DMS153 (cell line): Measurements from ENCODE around the gene SPINT1.
A peak's percentile ranks its signal among the peaks of the same experiment; 100 is the strongest.

Source experiments
- DNase-seq: peaks from one replicate; lab custom pipeline; 2025; lab: John Stamatoyannopoulos, UW

The SPINT1 gene

DNA sequence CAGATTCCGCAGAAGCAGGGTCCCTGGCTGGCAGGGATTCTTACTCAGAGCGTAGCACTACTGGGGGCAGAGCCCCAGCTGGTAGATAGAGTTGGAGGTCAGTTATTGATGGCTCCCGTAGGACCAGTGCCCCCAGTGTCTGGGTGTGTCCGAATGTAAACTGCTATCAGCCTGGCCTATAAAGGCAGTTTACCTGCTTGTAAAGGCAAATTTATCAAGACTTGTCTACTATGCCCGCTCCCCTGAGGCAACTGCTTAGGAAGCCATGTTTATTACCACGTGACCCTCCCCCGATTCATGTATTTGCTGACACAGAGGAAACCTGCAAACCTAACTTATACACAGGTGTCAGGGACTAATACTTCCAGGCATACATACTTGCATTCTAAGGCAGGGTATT, 14.7 kb upstream of the SPINT1 start:
- no peak for DNase-seq

DNA sequence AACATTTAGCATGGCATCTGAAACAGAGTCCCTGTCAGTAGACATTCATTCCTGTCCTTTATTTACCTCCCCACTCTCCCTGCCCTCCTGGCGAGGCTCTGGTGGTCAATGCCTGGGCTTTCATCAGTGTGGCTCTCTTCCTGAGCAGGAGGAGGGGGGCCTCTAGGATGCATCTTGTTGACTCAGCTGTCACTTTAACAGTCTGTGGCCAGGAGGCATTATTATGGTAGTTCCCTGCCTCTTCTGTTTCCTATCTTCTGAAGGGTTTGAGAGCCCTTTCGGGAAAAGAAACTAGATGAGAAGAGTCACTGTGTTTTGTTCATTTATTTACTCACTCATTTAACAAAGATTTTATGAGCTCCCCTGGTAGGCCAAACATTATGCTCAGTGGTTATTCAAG, 13.0 kb upstream of the SPINT1 start:
- DNase-seq, result peak; percentile 94

DNA sequence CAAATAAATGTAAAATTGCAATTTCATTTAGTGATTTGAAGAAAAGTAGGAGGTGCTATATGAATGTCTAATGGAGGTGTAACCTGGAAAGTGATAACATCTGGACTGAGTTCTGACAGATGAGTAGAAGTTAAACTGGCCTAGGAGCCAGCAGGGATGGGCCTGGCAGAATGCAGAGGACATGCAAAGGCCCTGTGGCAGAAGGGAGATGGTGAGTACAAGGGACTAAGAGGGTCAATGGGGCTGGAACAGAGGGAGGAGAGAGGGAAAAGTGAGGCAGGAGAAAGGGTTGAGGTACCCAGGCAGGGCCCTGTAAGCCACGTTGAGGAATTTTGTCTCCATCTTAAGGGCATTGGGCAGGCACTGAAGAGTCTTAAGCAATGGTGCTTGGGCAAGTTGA, 12.0 kb upstream of the SPINT1 start:
- DNase-seq, result no peak

DNA sequence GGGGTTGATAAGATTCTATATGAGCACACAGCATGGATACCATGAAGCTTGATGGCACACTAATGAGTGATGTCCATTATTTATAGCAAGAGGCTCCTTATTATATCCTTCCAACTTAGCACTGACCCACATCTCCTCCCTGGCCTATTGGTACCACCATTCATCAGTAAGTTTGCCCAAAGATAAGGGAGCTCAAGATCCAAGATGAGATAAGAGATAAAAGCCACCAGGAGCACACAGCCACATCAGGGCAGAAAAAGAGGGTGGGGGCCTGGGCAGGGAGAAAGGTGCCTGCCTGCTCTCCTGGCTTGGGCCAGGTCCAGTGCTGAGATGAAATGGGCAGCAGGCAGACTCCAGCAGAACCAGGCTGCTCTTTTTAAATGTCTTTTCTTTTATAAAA, 10.9 kb upstream of the SPINT1 start:
- DNase-seq, result no peak

DNA sequence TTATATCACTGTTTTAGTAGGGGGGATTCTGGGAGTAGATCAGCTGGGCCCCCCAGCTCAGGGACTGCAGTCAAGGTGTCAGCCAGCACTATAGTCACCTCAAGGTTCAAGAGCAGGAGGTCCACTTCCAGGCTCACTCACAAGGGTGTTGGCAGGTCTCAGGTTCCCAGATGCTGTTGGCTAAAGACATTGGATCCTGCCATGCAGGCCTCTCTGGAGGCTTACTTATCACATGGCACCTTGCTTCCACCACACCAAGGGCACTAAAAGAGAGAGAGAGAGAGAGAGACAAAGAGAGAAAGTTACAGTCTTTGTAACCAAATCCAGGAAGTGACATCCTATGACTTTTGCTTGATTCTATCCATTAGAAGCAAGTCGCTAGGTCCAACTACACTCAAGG, 7.8 kb upstream of the SPINT1 start:
- DNase-seq, result no peak

DNA sequence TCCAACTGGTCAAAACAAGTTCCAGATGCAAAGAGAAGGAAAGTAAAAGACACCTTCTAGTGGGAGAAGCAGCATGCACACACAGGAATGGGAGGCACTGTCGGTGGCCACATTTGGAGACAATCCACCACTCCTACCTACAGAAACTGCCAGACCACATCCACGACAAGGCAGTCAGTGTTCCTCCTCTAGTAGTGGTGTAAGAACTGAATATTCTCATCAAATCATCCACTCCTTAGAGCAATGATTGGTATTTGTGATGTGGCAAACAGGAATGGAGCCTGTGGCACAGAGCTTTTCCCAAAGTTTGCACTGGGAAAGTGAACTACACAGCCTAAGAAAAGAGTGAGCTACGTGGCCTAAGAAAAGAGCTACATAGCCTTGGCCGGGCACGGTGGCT, 5.1 kb upstream of the SPINT1 start:
- no peak for DNase-seq

DNA sequence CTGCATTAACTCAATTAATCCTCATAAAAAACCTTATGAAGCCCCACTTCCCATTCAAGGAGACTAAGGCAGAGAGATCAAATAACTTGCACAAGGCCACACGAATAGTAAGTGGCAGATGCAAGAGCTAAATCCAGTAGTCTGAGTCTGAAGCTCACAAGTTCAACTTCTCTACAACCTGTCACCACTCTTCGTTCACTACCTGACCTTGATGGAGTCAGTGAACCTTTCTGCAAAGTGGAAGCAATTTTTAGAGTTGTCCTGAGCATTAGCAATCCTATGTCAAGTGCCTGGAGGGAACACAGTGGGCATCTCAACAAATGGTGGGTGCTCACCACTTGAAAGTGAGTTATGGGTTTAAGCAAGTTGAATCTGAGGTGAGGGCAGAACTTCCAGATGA, 2.1 kb upstream of the SPINT1 start:
- no peak for DNase-seq

DNA sequence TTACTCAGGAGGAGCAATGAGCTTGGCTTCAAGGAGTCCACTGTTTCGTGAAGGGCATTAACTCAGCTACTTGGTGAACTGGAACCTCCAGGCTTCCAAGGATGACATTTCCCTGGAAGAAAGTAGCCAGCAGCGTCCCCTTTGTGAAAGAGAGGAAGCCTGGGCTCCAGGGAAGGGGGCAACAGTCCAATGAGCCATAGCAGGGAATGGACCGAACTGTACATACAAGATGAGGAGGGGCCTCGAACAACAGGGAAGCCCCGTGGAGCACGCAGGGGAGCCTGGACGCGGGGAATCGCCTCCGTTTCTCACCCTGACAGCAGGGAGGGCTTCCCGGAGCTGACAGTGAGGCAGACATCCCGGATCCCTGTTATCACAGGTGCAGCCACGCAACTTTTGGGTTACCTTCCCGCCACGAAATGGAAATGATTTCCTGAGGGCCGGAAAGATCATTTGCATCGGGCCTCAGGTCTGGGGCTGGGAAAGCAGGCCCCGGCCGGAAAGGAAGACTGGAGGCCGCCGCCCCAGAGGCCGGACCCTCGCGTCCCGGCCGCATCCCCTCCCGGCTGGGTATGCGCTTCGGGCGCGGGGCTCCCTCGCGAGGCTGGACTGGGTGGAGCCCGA, 475 bp upstream of the SPINT1 start:
- no peak for DNase-seq

DNA sequence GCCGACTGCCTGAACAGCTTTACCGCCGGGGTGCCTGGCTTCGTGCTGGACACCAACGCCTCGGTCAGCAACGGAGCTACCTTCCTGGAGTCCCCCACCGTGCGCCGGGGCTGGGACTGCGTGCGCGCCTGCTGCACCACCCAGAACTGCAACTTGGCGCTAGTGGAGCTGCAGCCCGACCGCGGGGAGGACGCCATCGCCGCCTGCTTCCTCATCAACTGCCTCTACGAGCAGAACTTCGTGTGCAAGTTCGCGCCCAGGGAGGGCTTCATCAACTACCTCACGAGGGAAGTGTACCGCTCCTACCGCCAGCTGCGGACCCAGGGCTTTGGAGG, 815 bp downstream of the SPINT1 start:
- DNase-seq, result no peak

DNA sequence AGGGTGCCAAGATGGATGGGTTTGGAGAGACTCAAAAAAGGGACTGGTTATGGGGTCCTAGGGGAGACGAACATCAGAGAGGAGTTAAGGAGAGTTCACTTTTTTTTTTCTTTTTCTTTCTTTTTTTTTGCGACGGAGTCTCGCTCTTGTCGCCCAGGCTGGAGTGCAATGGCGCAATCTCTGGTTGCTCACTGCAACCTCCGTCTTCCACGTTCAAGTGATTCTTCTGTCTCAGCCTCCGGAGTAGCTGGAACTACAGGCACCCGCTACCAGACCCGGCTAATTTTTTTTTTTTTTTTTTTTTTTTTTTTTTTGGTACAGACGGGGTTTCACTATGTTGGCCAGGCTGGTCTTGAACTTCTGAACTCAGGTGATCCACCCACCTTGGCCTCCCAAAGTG, 1.2 kb downstream of the SPINT1 start:
- no peak for DNase-seq

DNA sequence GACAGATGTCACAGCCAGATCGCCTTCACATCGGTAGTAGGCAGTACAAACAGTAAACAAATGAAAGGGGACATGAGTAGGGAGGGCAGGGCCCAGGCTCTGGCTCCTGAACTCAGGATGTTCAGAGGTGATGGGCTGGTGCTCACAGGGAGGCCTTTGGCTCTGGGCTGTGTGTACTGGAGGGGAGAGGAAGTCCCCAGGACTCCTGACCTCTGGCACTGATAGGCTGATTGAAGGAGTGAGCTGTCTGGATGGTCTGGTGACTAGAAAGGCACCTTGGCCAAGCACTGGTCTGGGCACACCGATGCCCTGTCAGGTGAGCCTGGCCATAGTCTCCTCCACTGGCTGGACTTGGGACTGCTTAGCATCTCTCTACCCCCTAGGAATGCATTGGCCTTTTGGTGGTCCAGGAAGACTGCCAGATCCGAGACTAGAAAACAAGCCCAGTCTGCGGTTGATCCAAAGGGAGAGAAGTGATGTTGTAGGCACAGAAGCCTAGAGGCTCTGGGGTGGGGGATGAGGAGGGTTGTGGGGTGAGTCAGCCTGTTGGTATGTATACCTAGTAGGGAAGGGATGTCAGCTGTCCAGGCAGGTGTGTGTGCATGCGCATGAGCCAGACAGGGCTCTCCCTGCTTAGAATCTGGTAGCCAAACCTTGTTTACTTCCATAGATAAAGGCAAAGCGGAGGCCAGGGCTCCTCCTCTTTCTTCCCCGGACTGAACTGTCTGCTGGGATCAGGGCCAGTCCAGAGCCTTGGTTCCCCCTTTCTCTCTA, 1.9 kb downstream of the SPINT1 start:
- peak; percentile 31 for DNase-seq

DNA sequence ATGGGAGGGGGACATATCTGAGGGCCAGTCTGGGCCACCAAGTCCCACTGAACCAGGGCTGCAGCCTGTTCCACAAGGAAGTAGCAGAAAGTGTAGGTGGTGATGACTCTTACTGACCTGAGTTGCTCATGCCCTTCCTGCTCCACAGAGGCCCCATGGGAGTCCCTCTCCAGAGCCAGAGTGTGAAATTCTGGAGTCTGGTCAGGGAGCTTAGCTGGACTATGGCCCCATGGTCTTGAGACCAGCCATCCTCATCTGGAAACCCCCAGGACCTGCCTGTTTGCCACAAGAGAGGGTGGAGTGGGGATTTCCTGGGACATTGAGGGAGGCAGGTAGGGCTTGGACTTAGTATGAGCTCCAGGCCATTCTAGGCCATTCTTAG, 3.0 kb downstream of the SPINT1 start:
- DNase-seq, result no peak

DNA sequence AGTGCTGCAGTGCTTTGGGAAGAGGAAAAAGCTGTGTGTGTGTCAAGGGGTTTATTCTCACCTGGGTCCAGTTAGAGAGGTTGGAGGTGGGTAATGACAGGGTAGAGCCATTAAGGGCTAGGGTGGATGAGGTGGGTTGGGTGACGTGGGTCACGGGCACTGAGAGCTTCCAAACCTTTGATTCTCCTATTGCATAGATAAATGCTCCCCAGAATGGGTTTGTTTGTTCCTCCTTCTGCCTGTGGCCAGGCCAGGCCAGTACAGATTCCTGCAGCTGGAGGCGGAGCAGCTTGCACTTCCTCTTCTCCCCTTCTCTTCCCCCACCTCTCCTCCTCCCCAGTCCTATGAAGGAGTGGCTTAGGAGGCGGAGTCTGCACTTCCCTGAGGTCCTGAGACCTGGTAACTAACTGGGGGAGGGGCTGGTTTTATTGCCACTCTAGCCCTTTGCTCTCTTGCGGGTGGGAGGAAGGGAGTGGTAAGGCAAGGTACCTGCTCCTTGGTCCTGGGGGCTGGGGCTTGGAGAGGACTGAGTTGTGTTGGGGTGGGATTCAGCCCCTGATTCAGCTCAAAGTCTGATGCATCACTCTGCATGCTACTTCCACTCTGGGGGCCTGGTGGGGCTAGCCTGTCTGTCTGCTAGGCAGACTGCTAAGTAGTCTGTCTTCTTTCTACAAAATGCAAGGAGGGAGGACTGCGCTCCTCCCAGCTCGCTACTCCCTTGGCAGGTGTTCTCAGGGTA, 3.5 kb downstream of the SPINT1 start:
- DNase-seq, result peak; percentile 69

DNA sequence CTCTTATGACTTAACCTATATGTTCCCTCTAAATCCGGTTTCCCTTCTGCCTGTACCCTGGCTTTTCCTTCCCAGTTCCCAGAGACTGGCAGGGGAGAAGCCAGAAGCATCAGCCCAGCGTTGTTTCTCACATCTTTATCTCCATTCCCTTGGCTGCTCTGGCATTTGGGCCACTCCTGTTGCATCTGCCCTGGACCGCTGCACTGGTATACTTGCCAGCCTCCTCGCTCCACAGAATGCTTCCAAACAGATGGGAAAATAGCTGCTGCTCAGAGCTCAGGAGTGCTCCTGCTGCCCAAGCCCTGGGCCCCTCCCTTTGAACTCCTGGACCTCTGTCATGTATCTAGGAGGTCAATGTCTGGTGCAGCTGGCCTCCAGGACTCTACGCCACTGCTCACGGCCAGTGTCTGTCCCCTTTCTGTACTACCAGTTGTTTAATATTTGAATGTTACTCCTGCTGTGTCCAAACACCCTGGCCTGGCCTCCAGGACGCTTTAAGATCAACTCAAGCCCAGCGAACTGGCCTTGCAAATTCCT, 6.8 kb downstream of the SPINT1 start:
- DNase-seq, result no peak

DNA sequence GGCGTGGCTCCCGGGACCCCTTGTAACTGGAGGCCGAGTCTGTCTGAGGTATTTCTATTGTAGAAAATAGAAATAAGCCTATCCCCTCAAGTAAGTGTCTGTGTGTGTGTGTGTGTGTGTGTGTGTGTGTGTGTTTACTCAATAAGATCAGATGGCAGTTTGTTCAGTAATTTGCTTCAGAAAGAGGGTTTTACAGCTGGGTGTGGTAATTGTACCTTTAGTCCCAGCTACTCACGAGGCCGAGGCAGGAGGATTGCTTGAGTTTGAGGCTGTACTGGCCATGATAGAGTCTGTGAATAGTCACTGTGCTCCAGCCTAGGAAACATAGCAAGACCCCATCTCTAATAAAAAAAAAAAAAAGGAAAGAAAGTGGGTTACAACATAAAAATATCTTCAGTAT, 8.7 kb downstream of the SPINT1 start:
- no peak for DNase-seq

DNA sequence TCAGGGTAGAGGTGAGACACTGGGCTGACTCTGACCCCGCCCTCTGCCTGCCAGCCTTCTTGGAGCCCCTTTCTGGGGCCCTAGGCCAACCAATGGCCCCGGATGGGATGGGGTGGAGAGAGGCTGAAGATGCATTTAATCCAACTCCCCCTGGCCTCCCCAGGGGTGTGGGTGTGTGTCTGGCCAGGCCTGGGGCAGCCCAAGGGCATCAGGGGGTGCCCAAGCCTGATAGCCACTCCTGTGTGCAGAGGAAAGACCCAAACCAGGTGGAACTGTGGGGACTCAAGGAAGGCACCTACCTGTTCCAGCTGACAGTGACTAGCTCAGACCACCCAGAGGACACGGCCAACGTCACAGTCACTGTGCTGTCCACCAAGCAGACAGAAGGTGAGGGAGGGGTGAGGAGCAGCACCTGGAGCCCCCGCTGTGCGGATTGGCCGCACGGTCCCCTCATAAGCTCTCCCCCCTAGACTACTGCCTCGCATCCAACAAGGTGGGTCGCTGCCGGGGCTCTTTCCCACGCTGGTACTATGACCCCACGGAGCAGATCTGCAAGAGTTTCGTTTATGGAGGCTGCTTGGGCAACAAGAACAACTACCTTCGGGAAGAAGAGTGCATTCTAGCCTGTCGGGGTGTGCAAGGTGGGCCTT, 9.5 kb downstream of the SPINT1 start:
- no peak for DNase-seq

DNA sequence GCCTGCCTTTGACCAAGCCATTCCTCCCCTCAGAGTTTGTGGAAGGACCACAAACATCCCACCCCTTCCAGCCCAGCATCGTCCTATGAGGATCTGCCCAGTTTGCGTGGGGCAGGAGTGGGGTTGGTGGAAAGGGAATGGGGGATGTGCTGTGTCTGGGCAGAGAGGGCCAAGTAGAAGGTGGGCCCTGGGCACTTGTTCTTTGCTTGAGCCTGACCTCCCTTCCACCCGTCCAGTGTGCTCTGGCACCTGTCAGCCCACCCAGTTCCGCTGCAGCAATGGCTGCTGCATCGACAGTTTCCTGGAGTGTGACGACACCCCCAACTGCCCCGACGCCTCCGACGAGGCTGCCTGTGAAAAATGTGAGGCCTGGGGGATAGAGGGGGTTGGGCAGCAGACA, 10.3 kb downstream of the SPINT1 start:
- DNase-seq, result no peak

DNA sequence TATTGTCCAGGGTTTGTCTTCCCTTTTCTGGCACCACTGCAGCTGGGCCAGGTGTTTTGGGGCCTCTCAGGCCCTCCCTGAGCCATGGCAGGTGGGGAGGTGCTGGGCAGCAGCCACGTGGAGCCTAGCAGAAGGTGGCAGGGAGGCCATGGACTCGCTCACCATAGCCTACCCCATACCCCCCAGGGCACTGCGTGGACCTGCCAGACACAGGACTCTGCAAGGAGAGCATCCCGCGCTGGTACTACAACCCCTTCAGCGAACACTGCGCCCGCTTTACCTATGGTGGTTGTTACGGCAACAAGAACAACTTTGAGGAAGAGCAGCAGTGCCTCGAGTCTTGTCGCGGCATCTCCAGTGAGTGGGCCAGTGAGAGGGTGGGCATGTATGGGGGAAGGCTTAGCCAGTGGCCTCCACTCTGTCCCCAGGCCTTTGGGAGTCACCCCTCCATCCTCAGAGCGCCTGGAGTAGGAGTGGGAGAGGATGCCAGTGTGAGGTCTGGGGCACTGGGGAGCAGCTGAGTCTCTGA, 11.9 kb downstream of the SPINT1 start:
- DNase-seq, result no peak

DNA sequence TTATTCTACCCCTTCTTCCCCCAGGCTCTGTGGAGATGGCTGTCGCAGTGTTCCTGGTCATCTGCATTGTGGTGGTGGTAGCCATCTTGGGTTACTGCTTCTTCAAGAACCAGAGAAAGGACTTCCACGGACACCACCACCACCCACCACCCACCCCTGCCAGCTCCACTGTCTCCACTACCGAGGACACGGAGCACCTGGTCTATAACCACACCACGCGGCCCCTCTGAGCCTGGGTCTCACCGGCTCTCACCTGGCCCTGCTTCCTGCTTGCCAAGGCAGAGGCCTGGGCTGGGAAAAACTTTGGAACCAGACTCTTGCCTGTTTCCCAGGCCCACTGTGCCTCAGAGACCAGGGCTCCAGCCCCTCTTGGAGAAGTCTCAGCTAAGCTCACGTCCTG, 12.9 kb downstream of the SPINT1 start:
- no peak for DNase-seq

DNA sequence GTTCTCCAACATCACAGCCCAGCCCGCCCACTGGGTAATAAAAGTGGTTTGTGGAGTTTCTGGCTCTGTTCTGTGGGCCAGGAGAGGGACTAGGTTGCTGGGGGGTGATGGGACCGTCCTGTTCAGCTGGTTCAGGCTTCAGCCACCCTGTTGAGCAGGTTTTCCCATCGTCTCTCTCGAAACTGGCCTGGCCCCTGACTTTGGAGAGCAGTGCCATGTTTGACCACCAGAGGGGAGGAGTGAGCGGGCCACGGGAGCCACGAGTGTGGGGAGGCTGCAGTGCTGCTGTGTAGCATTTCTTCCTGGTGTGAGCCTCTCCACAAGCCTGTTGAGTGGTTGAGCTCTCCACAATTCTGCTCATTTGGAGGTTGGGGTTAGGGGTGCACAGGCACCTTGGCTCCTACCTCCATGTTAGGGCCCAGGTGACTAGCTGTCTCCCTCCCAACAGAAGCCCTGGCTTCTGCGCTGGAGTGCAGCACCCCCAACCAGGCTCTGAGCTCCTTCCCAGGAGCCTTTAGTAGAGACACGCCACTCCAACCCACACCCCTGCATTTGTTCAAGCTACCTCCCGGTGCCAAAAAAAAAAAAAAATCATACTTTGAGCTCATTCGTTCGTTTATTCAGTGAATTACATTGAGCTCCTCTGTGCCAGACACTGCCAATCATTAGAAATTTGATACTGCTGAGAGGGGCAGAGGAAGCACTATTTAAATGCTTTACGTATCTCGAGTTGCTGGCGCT, 13.9 kb downstream of the SPINT1 start:
- no peak for DNase-seq

DNA sequence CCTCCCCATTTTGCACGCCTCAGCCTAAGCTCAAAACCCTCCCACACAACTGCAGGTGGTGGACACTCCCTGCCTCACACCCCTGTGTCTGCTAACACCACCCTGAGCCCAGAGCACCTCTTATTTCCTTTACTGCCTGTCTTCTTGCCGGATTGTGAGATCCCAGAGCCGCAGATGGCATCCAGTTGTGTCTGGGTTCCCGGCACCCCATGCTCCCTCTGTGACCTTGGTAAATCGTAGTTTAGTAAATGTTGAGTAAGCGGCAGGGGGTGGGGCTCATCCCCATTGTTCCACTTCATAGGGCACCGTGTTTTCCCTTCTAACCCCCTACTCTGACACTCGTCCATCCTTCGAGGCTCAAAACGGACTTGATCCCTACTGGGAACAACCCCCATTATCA, 14.9 kb downstream of the SPINT1 start:
- no peak for DNase-seq
